Measurements from ENCODE around the gene ANKRD26. TPM values are rescaled to one million over a fixed set of nuclear protein-coding genes. Genes with fewer than 3 reads are reported as not detected.
A peak's percentile ranks its signal among the peaks of the same experiment; 100 is the strongest.

ANKRD26 gene
- 8.3 TPM for total RNA-seq
- 9.3 TPM for polyA plus RNA-seq
- long read RNA-seq, donor 1, result 0 reads
- long read RNA-seq, donor 2, result 0 reads
- long read RNA-seq, donor 3, partial matches to known transcripts, result 6 of 6 reads
- long read RNA-seq, donor 3, other reads (novel, unspliced or antisense), result 0 of 6 reads
- long read RNA-seq, donor 4, result 0 reads
- long read RNA-seq, donor 5, result 0 reads
- long read RNA-seq, donor 6, result 0 reads
- long read RNA-seq, donor 7, result 0 reads
- long read RNA-seq, donor 8, result 0 reads
- long read RNA-seq, donor 9, result 0 reads
- long read RNA-seq, donor 10, result 0 reads

GRCh38 chr10:27099916-27100812, at the start of gene ANKRD26:
Gene ANKRD26 (minus strand): TSS chr10:27100494. CDS start chr10:27100326, 168 bp downstream.
- Histone ChIP-seq H3K27me3 (ENCODE audit: control insufficient read depth in 2 of 2, insufficient read depth in 1 of 2, low read length in 1 of 2) (no peaks in the 10 kb centered on the region), H3K9me3 (ENCODE audit: control insufficient read depth in 2 of 2, insufficient read depth in 1 of 2, low read length in 1 of 2) (peaks cover 0 to 9% of the 10 kb centered on the region in 2 donors), H3K4me1 (ENCODE audit: control insufficient read depth in 2 of 2, insufficient read depth in 2 of 2, low read length in 2 of 2) (peaks cover 19 to 20% of the 10 kb centered on the region in 2 donors), H3K27ac (ENCODE audit: low read depth in 1 of 2, low read length in 1 of 2) (peak within 1 kb of the TSS; percentile 90 to 95), H3K4me3 (ENCODE audit: low read length in 2 of 2) (peak within 1 kb of the TSS; percentile 91 to 93), H3K36me3 (ENCODE audit: control insufficient read depth in 2 of 2, insufficient read depth in 2 of 2, low read length in 1 of 2) (no peaks in the 10 kb centered on the region)
- peak; percentile 90 to 98 (median 95) for DNase-seq (ENCODE audit: low read depth in 6 of 9, low spot score in 9 of 9)
- under 1% methylated on average over 65 of the region's 65 CpGs for WGBS

- Histone ChIP-seq H3K27ac (ENCODE audit: low read depth in 1 of 2, low read length in 1 of 2) (no peak overlapping the region), H3K36me3 (ENCODE audit: control insufficient read depth in 2 of 2, insufficient read depth in 2 of 2, low read length in 1 of 2) (peaks cover 35 to 48% of the 10 kb centered on the region in 2 donors), H3K27me3 (ENCODE audit: control insufficient read depth in 2 of 2, insufficient read depth in 1 of 2, low read length in 1 of 2) (no peaks in the 10 kb centered on the region), H3K4me3 (ENCODE audit: low read length in 2 of 2) (no peak overlapping the region), H3K4me1 (ENCODE audit: control insufficient read depth in 2 of 2, insufficient read depth in 2 of 2, low read length in 2 of 2) (peaks cover 0 to 3% of the 10 kb centered on the region in 2 donors), H3K9me3 (ENCODE audit: control insufficient read depth in 2 of 2, insufficient read depth in 1 of 2, low read length in 1 of 2) (no peaks in the 10 kb centered on the region)
- WGBS, result 92% methylated on average over 5 of the region's 5 CpGs
- no peak for DNase-seq (ENCODE audit: low read depth in 6 of 9, low spot score in 9 of 9)
Measured at GRCh38 chr10:27147701-27148100, 47.4 kb upstream of the ANKRD26 start.

DNA sequence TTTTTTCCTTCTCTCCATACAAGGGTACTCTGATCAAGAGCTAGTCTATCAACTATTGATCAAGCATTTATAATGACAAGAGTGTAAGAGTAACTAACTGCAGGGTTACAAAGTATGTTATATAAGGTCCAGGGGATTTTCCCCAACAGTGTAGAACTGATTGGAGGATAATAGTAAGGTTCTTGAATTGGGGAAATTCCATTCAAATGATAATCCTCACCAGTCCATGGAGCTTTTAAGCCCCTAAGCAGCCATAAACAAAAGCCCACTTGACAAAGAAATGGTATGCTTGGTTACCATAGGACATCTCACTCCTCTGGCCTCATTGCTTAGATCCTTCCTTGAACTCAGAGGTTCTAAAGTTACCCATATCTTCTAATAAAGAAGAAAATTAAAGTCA, 45.6 kb upstream of the ANKRD26 start:
- DNase-seq (ENCODE audit: low read depth in 6 of 9, low spot score in 9 of 9), result no peak
- Histone ChIP-seq H3K4me1 (ENCODE audit: control insufficient read depth in 2 of 2, insufficient read depth in 2 of 2, low read length in 2 of 2) (no peaks in the 10 kb centered on the region), H3K36me3 (ENCODE audit: control insufficient read depth in 2 of 2, insufficient read depth in 2 of 2, low read length in 1 of 2) (peaks cover 42 to 58% of the 10 kb centered on the region in 2 donors), H3K9me3 (ENCODE audit: control insufficient read depth in 2 of 2, insufficient read depth in 1 of 2, low read length in 1 of 2) (no peaks in the 10 kb centered on the region), H3K27me3 (ENCODE audit: control insufficient read depth in 2 of 2, insufficient read depth in 1 of 2, low read length in 1 of 2) (no peaks in the 10 kb centered on the region), H3K27ac (ENCODE audit: low read depth in 1 of 2, low read length in 1 of 2) (no peak overlapping the region), H3K4me3 (ENCODE audit: low read length in 2 of 2) (no peak overlapping the region)

GRCh38 chr10:27143686-27144085, 43.4 kb upstream of the ANKRD26 start:
- Histone ChIP-seq H3K9me3 (ENCODE audit: control insufficient read depth in 2 of 2, insufficient read depth in 1 of 2, low read length in 1 of 2) (no peaks in the 10 kb centered on the region), H3K27ac (ENCODE audit: low read depth in 1 of 2, low read length in 1 of 2) (no peak overlapping the region), H3K4me3 (ENCODE audit: low read length in 2 of 2) (no peak overlapping the region), H3K27me3 (ENCODE audit: control insufficient read depth in 2 of 2, insufficient read depth in 1 of 2, low read length in 1 of 2) (no peaks in the 10 kb centered on the region), H3K4me1 (ENCODE audit: control insufficient read depth in 2 of 2, insufficient read depth in 2 of 2, low read length in 2 of 2) (no peaks in the 10 kb centered on the region), H3K36me3 (ENCODE audit: control insufficient read depth in 2 of 2, insufficient read depth in 2 of 2, low read length in 1 of 2) (peaks cover 48 to 67% of the 10 kb centered on the region in 2 donors)
- DNase-seq (ENCODE audit: low read depth in 6 of 9, low spot score in 9 of 9), result no peak
- 100% methylated on average over 1 of the region's 1 CpG for WGBS

DNA sequence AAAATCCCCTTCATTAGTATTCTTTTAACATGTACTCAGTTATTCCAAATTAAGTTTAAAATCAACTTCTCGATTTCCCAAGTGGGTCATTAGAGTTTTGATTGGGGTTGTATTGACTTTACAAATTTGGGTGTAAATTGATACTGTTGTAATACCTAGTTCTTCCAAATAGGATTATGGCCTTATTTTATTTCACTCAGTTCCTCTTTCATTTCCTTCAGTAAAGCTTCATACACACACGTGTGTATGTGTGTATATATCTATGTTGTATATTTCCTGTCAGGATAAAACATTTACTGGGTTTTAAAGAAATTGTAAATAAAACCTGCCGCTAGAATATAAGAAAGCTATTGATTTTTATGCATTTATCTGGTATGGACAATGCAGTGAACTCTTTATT, 38.0 kb upstream of the ANKRD26 start:
- WGBS, result 93% methylated on average over 3 of the region's 3 CpGs
- H3K4me3 ChIP-seq (ENCODE audit: low read length in 2 of 2), result no peak overlapping the region
- H3K36me3 ChIP-seq (ENCODE audit: control insufficient read depth in 2 of 2, insufficient read depth in 2 of 2, low read length in 1 of 2), result peaks cover 28 to 66% of the 10 kb centered on the region in 2 donors

DNA sequence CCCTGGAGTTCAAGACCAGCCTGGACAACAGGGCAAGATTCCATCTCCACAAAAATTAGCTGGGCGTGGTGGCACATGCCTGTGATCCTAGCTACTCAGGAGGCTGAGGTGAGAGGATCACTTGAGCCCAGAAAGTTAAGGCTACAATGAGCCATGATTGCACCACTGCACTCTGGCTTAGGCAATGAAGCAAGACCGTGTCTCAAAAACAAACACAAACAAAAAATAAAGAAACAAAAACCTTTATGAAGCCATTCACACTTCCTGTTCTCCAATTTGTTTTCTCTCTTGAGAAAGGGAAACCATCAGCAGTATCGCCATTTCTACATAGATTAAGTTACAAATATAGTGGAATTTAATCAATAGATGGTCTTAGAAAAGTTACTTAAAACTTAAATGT, 34.1 kb upstream of the ANKRD26 start:
- 99% methylated on average over 3 of the region's 3 CpGs for WGBS
- Histone ChIP-seq H3K27ac (ENCODE audit: low read depth in 1 of 2, low read length in 1 of 2) (peak overlapping the region in 1 of 2 donors; percentile 20), H3K9me3 (ENCODE audit: control insufficient read depth in 2 of 2, insufficient read depth in 1 of 2, low read length in 1 of 2) (no peaks in the 10 kb centered on the region), H3K27me3 (ENCODE audit: control insufficient read depth in 2 of 2, insufficient read depth in 1 of 2, low read length in 1 of 2) (no peaks in the 10 kb centered on the region), H3K4me1 (ENCODE audit: control insufficient read depth in 2 of 2, insufficient read depth in 2 of 2, low read length in 2 of 2) (no peaks in the 10 kb centered on the region), H3K4me3 (ENCODE audit: low read length in 2 of 2) (no peak overlapping the region), H3K36me3 (ENCODE audit: control insufficient read depth in 2 of 2, insufficient read depth in 2 of 2, low read length in 1 of 2) (peaks cover 33 to 79% of the 10 kb centered on the region in 2 donors)
- no peak for DNase-seq (ENCODE audit: low read depth in 6 of 9, low spot score in 9 of 9)

More for the DNA sequence above, 38.0 kb upstream of the ANKRD26 start:
- H3K27me3 ChIP-seq (ENCODE audit: control insufficient read depth in 2 of 2, insufficient read depth in 1 of 2, low read length in 1 of 2), result no peaks in the 10 kb centered on the region
- H3K27ac ChIP-seq (ENCODE audit: low read depth in 1 of 2, low read length in 1 of 2), result no peak overlapping the region
- no peak for DNase-seq (ENCODE audit: low read depth in 6 of 9, low spot score in 9 of 9)
- H3K4me1 ChIP-seq (ENCODE audit: control insufficient read depth in 2 of 2, insufficient read depth in 2 of 2, low read length in 2 of 2), result no peaks in the 10 kb centered on the region
- no peaks in the 10 kb centered on the region for H3K9me3 ChIP-seq (ENCODE audit: control insufficient read depth in 2 of 2, insufficient read depth in 1 of 2, low read length in 1 of 2)

DNA sequence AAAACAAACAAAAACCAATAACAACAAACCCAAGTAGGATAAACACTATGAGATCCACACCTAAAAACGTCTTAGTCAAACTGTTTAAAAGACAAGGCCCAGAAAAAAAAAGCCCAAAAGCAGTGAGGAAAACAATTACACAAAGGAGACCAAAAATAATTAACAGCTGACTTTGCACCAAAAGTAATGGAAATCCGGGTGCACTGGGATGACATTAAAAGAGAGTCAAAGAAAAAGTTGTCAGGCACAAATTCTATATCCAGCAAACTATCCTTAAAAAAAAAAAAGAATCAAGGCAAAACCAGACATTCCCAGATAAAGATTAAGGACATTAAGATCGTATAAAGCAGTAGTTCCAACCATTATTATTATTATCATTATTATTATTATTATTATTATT, 7.9 kb upstream of the ANKRD26 start:
- no peak overlapping the region for H3K27ac ChIP-seq (ENCODE audit: low read depth in 1 of 2, low read length in 1 of 2)
- WGBS, result over 99% methylated on average over 3 of the region's 3 CpGs
- H3K4me1 ChIP-seq (ENCODE audit: control insufficient read depth in 2 of 2, insufficient read depth in 2 of 2, low read length in 2 of 2), result no peaks in the 10 kb centered on the region
- H3K36me3 ChIP-seq (ENCODE audit: control insufficient read depth in 2 of 2, insufficient read depth in 2 of 2, low read length in 1 of 2), result peaks cover 22 to 35% of the 10 kb centered on the region in 2 donors
- H3K4me3 ChIP-seq (ENCODE audit: low read length in 2 of 2), result no peak overlapping the region
- no peak for DNase-seq (ENCODE audit: low read depth in 6 of 9, low spot score in 9 of 9)
- no peaks in the 10 kb centered on the region for H3K9me3 ChIP-seq (ENCODE audit: control insufficient read depth in 2 of 2, insufficient read depth in 1 of 2, low read length in 1 of 2)
- H3K27me3 ChIP-seq (ENCODE audit: control insufficient read depth in 2 of 2, insufficient read depth in 1 of 2, low read length in 1 of 2), result no peaks in the 10 kb centered on the region

GRCh38 chr10:27104919-27105318, 4.6 kb upstream of the ANKRD26 start:
- DNase-seq (ENCODE audit: low read depth in 6 of 9, low spot score in 9 of 9), result peak in 2 of 9 donors; percentile 2 to 6
- Histone ChIP-seq H3K27ac (ENCODE audit: low read depth in 1 of 2, low read length in 1 of 2) (peak overlapping the region in 1 of 2 donors; percentile 27), H3K4me3 (ENCODE audit: low read length in 2 of 2) (no peak overlapping the region), H3K27me3 (ENCODE audit: control insufficient read depth in 2 of 2, insufficient read depth in 1 of 2, low read length in 1 of 2) (no peaks in the 10 kb centered on the region), H3K36me3 (ENCODE audit: control insufficient read depth in 2 of 2, insufficient read depth in 2 of 2, low read length in 1 of 2) (peaks cover 6 to 7% of the 10 kb centered on the region in 2 donors), H3K9me3 (ENCODE audit: control insufficient read depth in 2 of 2, insufficient read depth in 1 of 2, low read length in 1 of 2) (peaks cover 0 to 5% of the 10 kb centered on the region in 2 donors), H3K4me1 (ENCODE audit: control insufficient read depth in 2 of 2, insufficient read depth in 2 of 2, low read length in 2 of 2) (peaks cover 14% of the 10 kb centered on the region in 2 donors)
- 90% methylated on average over 5 of the region's 5 CpGs for WGBS

DNA sequence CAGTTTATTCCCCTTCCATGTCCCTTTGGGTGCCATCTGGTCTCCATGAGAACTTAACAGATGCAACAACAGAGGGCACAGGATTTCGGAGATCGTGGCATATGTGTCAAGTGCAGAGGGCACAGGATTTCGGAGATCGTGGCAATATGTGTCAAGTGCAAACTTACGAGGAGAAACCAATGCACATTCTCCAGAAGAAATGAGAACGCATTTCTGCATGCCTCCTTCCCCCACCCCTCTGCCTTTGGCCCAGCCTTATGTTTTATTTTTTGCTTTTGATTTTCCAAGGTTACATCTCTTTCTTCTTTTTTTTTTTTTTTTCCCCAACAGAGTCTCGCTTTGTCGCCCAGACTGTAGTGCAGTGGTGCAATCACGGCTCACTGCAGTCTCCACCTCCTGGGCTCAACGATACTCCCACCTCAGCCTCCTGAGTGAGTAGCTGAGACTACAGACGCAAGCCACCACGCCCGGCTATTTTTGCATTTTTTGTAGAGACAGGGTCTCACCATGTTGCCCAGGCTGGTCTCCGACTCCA, 586 bp upstream of the ANKRD26 start:
- Histone ChIP-seq H3K27ac (ENCODE audit: low read depth in 1 of 2, low read length in 1 of 2) (peak overlapping the region; percentile 74 to 84), H3K4me3 (ENCODE audit: low read length in 2 of 2) (peak overlapping the region; percentile 91 to 93), H3K27me3 (ENCODE audit: control insufficient read depth in 2 of 2, insufficient read depth in 1 of 2, low read length in 1 of 2) (no peaks in the 10 kb centered on the region), H3K4me1 (ENCODE audit: control insufficient read depth in 2 of 2, insufficient read depth in 2 of 2, low read length in 2 of 2) (peaks cover 19 to 20% of the 10 kb centered on the region in 2 donors), H3K36me3 (ENCODE audit: control insufficient read depth in 2 of 2, insufficient read depth in 2 of 2, low read length in 1 of 2) (peaks cover 0 to 3% of the 10 kb centered on the region in 2 donors), H3K9me3 (ENCODE audit: control insufficient read depth in 2 of 2, insufficient read depth in 1 of 2, low read length in 1 of 2) (peaks cover 0 to 9% of the 10 kb centered on the region in 2 donors)
- no peak for DNase-seq (ENCODE audit: low read depth in 6 of 9, low spot score in 9 of 9)
- WGBS, result 66% methylated on average over 14 of the region's 14 CpGs
